ENCODE results near the gene EPHA3.

- no peak for TF ChIP-seq CTCF (conservative IDR thresholded peaks at IDR 0.05; ENCODE audit: low read length)
- TF ChIP-seq EZH2phosphoT487 (IDR thresholded peaks at IDR 0.05; ENCODE audit: borderline replicate concordance), result no peak
Observed at GRCh38 chr3:89114841-89115223, 7.4 kb downstream of the EPHA3 start.
